ACC112 (cell line): ENCODE data around the gene VAMP3.
A peak's percentile ranks its signal among the peaks of the same experiment; 100 is the strongest.
"Not testable (repeated sequence)": the region's sequence is repeated elsewhere in the genome, so short reads cannot be mapped to it uniquely, and the experiment has no call there.

Experiments
- H2AFZ ChIP-seq: fragments of 200-600 bp; sonication (generic); one replicate; pipeline ENCODE4 v1.6.0; 2017; ENCODE audit warnings: antibody characterized with exemption, low read length; ENCODE audit not compliant: unreplicated experiment
- H3K27ac ChIP-seq: fragments of 200-600 bp; sonication (generic); 2 replicates; pipeline ENCODE4 v1.5.1; 2014; ENCODE audit warnings: low read depth, mild to moderate bottlenecking, antibody characterized with exemption, low read length, moderate library complexity
- H3K27me3 ChIP-seq: fragments of 200-600 bp; sonication (generic); 2 replicates; pipeline ENCODE4 v1.6.1; 2014; ENCODE audit warnings: mild to moderate bottlenecking, antibody characterized with exemption, low read length, moderate library complexity, mixed read lengths; ENCODE audit not compliant: insufficient read depth
- H3K36me3 ChIP-seq: fragments of 200-600 bp; sonication (generic); 2 replicates; pipeline ENCODE4 v1.6.1; 2016; ENCODE audit warnings: mild to moderate bottlenecking, antibody characterized with exemption, low read length, moderate library complexity, mixed read lengths; ENCODE audit not compliant: insufficient read depth
- H3K4me1 ChIP-seq: fragments of 200-600 bp; sonication (generic); one replicate; pipeline ENCODE4 v1.6.1; 2016; ENCODE audit warnings: low read length, mixed read lengths; ENCODE audit not compliant: insufficient read depth, unreplicated experiment, control insufficient read depth
- H3K4me3 ChIP-seq: fragments of 200-600 bp; sonication (generic); 2 replicates; pipeline ENCODE4 v1.5.1; 2014; ENCODE audit warnings: mild to moderate bottlenecking, low read depth, low read length
- H3K79me2 ChIP-seq: fragments of 200-600 bp; sonication (generic); one replicate; pipeline ENCODE4 v1.6.0; 2016; ENCODE audit warnings: low read length; ENCODE audit not compliant: control insufficient read depth, unreplicated experiment, insufficient read depth

VAMP3 gene

DNA sequence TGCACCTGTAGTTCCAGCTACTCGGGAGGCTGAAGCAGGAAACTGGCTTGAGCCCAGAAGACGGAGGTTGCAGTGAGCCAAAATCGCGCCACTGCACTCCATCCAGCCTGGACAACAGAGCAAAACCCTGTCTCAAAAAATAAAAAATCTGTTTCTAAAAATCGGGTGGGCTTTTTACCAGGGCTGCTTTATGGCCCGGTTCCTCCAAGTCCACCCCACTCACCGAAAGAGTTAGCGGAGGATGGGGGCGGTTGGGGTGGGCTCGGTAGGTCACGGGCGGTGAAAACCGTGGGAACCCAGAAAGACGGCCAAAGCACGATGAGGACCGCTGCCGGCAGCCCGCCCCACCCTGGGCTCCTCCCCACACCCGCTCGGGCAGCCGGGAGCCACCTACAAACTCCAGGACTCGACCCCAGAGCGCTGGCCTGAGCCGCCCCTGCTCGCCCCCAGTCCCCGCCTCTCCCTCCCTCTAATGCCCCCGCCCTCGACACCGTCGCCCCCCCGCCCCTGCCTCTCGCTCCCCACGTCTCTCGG, 12.1 kb downstream of the VAMP3 start:
- H3K27ac ChIP-seq, result no peak overlapping the region
- H3K4me3 ChIP-seq, result peak overlapping the region; percentile 75
- H3K36me3 ChIP-seq, result peaks cover 26% of the 10 kb centered on the region
- no peaks in the 10 kb centered on the region for H3K27me3 ChIP-seq
- H3K79me2 ChIP-seq, result no peaks in the 10 kb centered on the region
- peaks cover 10% of the 10 kb centered on the region for H3K4me1 ChIP-seq
- H2AFZ ChIP-seq, result peak overlapping the region; percentile 21

DNA sequence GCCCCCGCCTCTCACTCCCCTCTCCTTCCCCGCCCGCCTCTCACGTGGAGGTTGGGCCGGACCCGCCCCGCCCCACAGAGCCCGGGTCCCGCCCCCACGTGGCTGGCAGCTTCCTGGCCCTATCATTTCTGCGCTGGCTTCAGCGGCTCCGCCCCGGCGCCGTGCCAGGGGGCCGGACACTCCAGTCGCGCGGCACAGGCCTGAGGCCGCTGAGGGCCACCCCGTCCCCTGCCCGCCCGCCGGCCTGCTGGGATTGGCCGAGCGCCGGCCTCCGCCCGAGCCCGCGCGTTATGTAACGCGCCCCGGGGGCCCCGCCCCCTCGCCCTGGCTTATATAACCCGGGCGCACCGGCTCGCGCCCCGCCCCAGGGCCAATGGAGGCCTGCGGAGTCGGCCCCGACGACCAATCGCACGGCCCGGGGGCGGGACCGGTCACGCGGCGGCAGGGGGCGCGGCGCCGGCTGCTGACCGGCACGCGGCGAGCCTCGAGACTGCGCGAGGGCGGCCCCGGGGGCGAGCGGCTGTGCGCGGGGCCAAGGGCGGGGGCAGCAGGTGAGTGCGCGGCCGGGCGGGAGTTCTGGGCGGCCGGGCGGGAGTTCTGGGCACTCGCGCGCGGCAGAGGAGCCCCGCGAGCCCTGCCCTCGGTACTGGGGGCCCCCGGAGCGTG, 12.9 kb downstream of the VAMP3 start, which contains the start of gene PER3:
Gene PER3 (plus strand): TSS at position 466 of the 666 bp plus-strand sequence. CDS start 587 bp downstream, outside the sequence.
- peak within 1 kb of the TSS; percentile 57 for H2AFZ ChIP-seq
- peaks cover 21% of the 10 kb centered on the region for H3K36me3 ChIP-seq
- no peaks in the 10 kb centered on the region for H3K79me2 ChIP-seq
- peak within 1 kb of the TSS; percentile 17; the same call in 1 of the 2 replicates for H3K27ac ChIP-seq
- peaks cover 10% of the 10 kb centered on the region for H3K4me1 ChIP-seq
- H3K4me3 ChIP-seq, result peak within 1 kb of the TSS; percentile 90
- no peaks in the 10 kb centered on the region for H3K27me3 ChIP-seq

- Histone ChIP-seq H3K79me2 (no peaks in the 10 kb centered on the region), H3K4me1 (peaks cover 10% of the 10 kb centered on the region), H3K27ac (peak overlapping the region; percentile 17; the same call in 1 of the 2 replicates), H2AFZ (peak overlapping the region; percentile 57), H3K27me3 (no peaks in the 10 kb centered on the region), H3K36me3 (peaks cover 22% of the 10 kb centered on the region), H3K4me3 (peak overlapping the region; percentile 90)
Measured at GRCh38 chr1:7784492-7785071, 13.5 kb downstream of the VAMP3 start.

GRCh38 chr1:7785108-7785507, 14.0 kb downstream of the VAMP3 start:
- Histone ChIP-seq H3K27me3 (no peaks in the 10 kb centered on the region), H3K4me1 (peaks cover 10% of the 10 kb centered on the region), H3K36me3 (peaks cover 24% of the 10 kb centered on the region), H3K27ac (no peak overlapping the region), H3K79me2 (no peaks in the 10 kb centered on the region), H3K4me3 (peak overlapping the region; percentile 90), H2AFZ (no peak overlapping the region)

- Histone ChIP-seq H3K4me3 (no peak overlapping the region), H3K4me1 (peaks cover 10% of the 10 kb centered on the region), H3K27ac (no peak overlapping the region), H3K27me3 (no peaks in the 10 kb centered on the region), H3K79me2 (no peaks in the 10 kb centered on the region), H3K36me3 (peaks cover 26% of the 10 kb centered on the region), H2AFZ (no peak overlapping the region)
Measured at GRCh38 chr1:7786795-7787194, 15.7 kb downstream of the VAMP3 start.

DNA sequence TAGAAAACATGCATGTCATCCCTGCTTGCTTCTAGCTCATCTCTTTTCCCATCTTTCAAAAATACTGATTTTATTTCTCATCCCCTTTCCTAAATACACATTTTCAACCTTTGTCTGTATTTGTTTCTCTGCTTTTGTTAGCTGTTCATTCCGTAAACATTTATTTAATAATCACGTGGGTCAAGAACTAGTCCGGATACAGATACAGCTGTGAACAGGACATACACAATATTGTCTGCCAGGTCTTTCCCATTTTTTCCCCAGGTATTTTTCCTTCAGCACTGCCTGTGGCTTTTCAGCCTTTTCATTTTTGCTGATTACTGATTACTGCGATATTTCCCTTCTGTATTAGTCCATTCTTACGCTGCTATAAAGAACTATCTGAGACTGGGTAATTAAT, 18.7 kb downstream of the VAMP3 start:
- Histone ChIP-seq H3K79me2 (no peaks in the 10 kb centered on the region), H3K4me1 (peaks cover 3% of the 10 kb centered on the region), H3K27me3 (no peaks in the 10 kb centered on the region), H3K27ac (no peak overlapping the region), H3K4me3 (no peak overlapping the region), H2AFZ (no peak overlapping the region), H3K36me3 (peaks cover 26% of the 10 kb centered on the region)

DNA sequence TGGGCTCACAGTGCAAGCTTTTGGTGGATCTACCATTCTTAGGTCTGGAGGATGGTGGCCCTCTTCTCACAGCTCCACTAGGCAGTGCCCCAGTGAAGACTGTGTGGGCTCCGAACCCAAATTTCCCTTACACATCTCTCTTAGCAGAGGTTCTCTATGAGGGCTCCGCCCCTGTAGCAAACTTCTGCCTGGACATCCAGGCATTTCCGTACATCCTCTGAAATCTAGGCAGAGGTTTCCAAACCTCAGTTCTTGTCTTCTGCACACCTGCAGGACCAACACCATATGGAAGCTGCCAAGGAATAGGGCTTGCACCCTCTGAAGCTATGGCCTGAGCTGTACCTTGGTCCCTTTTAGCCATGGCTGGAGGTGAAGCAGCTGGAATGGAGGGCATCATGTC, 19.9 kb downstream of the VAMP3 start:
- not testable (repeated sequence) for H3K27me3 ChIP-seq, H3K79me2 ChIP-seq, H3K27ac ChIP-seq, H2AFZ ChIP-seq, H3K4me3 ChIP-seq, H3K4me1 ChIP-seq
- peaks cover 23% of the 10 kb centered on the region for H3K36me3 ChIP-seq

DNA sequence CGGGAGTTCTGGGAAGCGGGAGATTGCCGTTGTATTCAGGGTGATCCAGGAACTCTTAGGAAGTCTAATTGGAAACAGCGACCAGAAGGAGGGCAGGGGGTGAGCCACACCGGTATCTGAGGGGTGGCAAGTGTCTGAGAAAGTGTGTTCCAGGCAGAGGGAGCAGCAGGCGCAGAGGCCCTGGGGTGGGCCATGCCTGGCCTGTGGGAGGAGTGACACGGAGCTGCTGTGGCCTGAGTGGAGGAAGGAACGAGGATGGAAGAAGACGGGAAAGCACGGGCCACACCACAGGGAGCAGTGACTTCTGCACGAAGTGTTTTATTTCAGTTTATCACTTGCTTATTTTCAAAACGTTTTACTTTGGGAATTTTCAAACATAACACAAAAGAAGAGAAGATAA, 24.3 kb downstream of the VAMP3 start:
- Histone ChIP-seq H3K27me3 (no peaks in the 10 kb centered on the region), H3K27ac (no peak overlapping the region), H2AFZ (no peak overlapping the region), H3K79me2 (no peaks in the 10 kb centered on the region), H3K4me1 (no peaks in the 10 kb centered on the region), H3K36me3 (peaks cover 6% of the 10 kb centered on the region; the same call in 1 of the 2 replicates), H3K4me3 (no peak overlapping the region)

DNA sequence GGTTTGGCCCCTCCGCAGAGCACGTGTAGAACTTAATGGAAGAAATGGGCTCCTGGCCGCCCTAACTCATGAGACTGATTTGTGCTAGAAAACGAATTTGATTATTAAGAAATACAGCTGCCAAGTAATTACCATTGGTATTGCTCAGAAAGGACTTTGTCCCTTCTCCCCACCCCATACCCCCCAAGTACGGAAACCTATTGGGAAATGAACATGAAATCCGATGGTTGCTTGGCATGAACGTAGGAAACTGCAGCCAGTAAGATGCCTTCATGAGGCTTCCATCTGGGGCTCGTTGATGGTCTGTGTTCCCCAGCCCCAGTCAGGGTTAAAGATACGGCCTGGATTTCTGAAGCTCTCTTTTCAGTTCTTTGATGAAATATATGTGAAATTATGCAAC, 34.4 kb downstream of the VAMP3 start:
- no peaks in the 10 kb centered on the region for H3K79me2 ChIP-seq
- peaks cover 6% of the 10 kb centered on the region for H3K4me1 ChIP-seq
- no peak overlapping the region for H2AFZ ChIP-seq
- H3K4me3 ChIP-seq, result no peak overlapping the region
- no peaks in the 10 kb centered on the region for H3K36me3 ChIP-seq
- H3K27me3 ChIP-seq, result no peaks in the 10 kb centered on the region
- no peak overlapping the region for H3K27ac ChIP-seq

GRCh38 chr1:7808253-7808844, 37.3 kb downstream of the VAMP3 start:
- Histone ChIP-seq H3K36me3 (peaks cover 13% of the 10 kb centered on the region), H2AFZ (no peak overlapping the region), H3K4me1 (peaks cover 10% of the 10 kb centered on the region), H3K4me3 (no peak overlapping the region), H3K27ac (no peak overlapping the region), H3K27me3 (no peaks in the 10 kb centered on the region), H3K79me2 (no peaks in the 10 kb centered on the region)
